ENCODE results near the gene CDK8.

- TF ChIP-seq CTCF (IDR thresholded peaks at IDR 0.05) (no peak), RFX5 (IDR thresholded peaks at IDR 0.05) (no peak), RARB (CRISPR knock-in tag; IDR thresholded peaks at IDR 0.05) (no peak), POLR2AphosphoS2 (conservative IDR thresholded peaks at IDR 0.05; ENCODE audit: low read length) (no peak), POLR2A (IDR thresholded peaks at IDR 0.05; ENCODE audit: low read length) (no peak), CEBPB (IDR thresholded peaks at IDR 0.05) (no peak), HES2 (IDR thresholded peaks at IDR 0.05) (no peak), USF2 (IDR thresholded peaks at IDR 0.05) (no peak)
Observed at GRCh38 chr13:26262156-26262555, 8.2 kb downstream of the CDK8 start.
